WTC11 (cell line): Measurements from ENCODE around the gene STIM2.

Experiments used
- SMAD3 ChIP-seq: sonication (generic); formaldehyde crosslinking; IDR thresholded peaks from 2 replicates; pipeline ENCODE4 v1.8.0; 2022; ENCODE audit warnings: missing genetic modification reagents, mild to moderate bottlenecking, borderline replicate concordance
- SMAD4 ChIP-seq: sonication (generic); formaldehyde crosslinking; IDR thresholded peaks from 2 replicates; pipeline ENCODE4 v1.8.0; 2022; ENCODE audit warnings: mild to moderate bottlenecking, missing genetic modification reagents
- TF ChIP-seq, protein P1 (sequence below): fragments of 250-450 bp; sonication (Bioruptor Pico); IDR thresholded peaks from 2 replicates; pipeline ENCODE4 v1.9.0; 2021; ENCODE audit warnings: mild to moderate bottlenecking
- TF ChIP-seq, protein P2 (sequence below): fragments of 200-600 bp; IDR thresholded peaks from 2 replicates; pipeline ENCODE4 v1.8.0; 2022; ENCODE audit warnings: antibody characterized with exemption
- TF ChIP-seq, protein P3 (sequence below): sonication (generic); formaldehyde crosslinking; IDR thresholded peaks from 2 replicates; pipeline ENCODE4 v1.8.1; 2023; ENCODE audit warnings: mild to moderate bottlenecking, missing genetic modification reagents, borderline replicate concordance
- TF ChIP-seq, protein P4 (sequence below): fragments of 250-450 bp; sonication (Bioruptor Pico); IDR thresholded peaks from 2 replicates; pipeline ENCODE4 v2.1.2; 2022; ENCODE audit warnings: mild to moderate bottlenecking, moderate library complexity
- TF ChIP-seq, protein P5 (sequence below): sonication (generic); formaldehyde crosslinking; IDR thresholded peaks from 2 replicates; pipeline ENCODE4 v1.8.0; 2022; ENCODE audit warnings: mild to moderate bottlenecking, missing genetic modification reagents

DNA sequence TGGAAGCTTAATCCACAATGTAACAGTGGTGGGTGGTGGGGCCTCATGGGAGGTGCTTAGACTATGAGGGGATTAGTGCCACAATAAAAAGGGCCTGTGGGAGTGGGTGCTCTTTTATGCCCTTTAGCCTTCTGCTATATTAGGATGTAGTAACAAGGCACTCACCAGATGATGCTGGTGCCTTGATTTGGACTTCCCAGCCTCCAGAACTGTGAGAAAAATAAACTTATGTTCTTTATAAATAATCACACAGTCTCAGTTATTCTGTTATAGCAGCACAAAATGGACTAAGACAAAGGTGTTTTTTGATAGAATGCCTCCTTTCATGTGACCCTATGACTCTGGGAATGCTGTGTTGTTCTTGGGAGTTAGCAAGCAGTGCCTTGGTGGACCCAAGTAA is 89.8 kb downstream of the STIM2 start:
- TF ChIP-seq, protein P1, sequence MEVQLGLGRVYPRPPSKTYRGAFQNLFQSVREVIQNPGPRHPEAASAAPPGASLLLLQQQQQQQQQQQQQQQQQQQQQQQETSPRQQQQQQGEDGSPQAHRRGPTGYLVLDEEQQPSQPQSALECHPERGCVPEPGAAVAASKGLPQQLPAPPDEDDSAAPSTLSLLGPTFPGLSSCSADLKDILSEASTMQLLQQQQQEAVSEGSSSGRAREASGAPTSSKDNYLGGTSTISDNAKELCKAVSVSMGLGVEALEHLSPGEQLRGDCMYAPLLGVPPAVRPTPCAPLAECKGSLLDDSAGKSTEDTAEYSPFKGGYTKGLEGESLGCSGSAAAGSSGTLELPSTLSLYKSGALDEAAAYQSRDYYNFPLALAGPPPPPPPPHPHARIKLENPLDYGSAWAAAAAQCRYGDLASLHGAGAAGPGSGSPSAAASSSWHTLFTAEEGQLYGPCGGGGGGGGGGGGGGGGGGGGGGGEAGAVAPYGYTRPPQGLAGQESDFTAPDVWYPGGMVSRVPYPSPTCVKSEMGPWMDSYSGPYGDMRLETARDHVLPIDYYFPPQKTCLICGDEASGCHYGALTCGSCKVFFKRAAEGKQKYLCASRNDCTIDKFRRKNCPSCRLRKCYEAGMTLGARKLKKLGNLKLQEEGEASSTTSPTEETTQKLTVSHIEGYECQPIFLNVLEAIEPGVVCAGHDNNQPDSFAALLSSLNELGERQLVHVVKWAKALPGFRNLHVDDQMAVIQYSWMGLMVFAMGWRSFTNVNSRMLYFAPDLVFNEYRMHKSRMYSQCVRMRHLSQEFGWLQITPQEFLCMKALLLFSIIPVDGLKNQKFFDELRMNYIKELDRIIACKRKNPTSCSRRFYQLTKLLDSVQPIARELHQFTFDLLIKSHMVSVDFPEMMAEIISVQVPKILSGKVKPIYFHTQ (CRISPR knock-in tag): no peak
- TF ChIP-seq, protein P2, sequence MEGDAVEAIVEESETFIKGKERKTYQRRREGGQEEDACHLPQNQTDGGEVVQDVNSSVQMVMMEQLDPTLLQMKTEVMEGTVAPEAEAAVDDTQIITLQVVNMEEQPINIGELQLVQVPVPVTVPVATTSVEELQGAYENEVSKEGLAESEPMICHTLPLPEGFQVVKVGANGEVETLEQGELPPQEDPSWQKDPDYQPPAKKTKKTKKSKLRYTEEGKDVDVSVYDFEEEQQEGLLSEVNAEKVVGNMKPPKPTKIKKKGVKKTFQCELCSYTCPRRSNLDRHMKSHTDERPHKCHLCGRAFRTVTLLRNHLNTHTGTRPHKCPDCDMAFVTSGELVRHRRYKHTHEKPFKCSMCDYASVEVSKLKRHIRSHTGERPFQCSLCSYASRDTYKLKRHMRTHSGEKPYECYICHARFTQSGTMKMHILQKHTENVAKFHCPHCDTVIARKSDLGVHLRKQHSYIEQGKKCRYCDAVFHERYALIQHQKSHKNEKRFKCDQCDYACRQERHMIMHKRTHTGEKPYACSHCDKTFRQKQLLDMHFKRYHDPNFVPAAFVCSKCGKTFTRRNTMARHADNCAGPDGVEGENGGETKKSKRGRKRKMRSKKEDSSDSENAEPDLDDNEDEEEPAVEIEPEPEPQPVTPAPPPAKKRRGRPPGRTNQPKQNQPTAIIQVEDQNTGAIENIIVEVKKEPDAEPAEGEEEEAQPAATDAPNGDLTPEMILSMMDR: no peak
- no peak for TF ChIP-seq SMAD3 (CRISPR knock-in tag)
- TF ChIP-seq, protein P3, sequence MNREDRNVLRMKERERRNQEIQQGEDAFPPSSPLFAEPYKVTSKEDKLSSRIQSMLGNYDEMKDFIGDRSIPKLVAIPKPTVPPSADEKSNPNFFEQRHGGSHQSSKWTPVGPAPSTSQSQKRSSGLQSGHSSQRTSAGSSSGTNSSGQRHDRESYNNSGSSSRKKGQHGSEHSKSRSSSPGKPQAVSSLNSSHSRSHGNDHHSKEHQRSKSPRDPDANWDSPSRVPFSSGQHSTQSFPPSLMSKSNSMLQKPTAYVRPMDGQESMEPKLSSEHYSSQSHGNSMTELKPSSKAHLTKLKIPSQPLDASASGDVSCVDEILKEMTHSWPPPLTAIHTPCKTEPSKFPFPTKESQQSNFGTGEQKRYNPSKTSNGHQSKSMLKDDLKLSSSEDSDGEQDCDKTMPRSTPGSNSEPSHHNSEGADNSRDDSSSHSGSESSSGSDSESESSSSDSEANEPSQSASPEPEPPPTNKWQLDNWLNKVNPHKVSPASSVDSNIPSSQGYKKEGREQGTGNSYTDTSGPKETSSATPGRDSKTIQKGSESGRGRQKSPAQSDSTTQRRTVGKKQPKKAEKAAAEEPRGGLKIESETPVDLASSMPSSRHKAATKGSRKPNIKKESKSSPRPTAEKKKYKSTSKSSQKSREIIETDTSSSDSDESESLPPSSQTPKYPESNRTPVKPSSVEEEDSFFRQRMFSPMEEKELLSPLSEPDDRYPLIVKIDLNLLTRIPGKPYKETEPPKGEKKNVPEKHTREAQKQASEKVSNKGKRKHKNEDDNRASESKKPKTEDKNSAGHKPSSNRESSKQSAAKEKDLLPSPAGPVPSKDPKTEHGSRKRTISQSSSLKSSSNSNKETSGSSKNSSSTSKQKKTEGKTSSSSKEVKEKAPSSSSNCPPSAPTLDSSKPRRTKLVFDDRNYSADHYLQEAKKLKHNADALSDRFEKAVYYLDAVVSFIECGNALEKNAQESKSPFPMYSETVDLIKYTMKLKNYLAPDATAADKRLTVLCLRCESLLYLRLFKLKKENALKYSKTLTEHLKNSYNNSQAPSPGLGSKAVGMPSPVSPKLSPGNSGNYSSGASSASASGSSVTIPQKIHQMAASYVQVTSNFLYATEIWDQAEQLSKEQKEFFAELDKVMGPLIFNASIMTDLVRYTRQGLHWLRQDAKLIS: no peak
- TF ChIP-seq, protein P4, sequence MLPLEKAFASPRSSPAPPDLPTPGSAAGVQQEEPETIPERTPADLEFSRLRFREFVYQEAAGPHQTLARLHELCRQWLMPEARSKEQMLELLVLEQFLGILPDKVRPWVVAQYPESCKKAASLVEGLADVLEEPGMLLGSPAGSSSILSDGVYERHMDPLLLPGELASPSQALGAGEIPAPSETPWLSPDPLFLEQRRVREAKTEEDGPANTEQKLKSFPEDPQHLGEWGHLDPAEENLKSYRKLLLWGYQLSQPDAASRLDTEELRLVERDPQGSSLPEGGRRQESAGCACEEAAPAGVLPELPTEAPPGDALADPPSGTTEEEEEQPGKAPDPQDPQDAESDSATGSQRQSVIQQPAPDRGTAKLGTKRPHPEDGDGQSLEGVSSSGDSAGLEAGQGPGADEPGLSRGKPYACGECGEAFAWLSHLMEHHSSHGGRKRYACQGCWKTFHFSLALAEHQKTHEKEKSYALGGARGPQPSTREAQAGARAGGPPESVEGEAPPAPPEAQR (CRISPR knock-in tag): no peak
- TF ChIP-seq, protein P5, sequence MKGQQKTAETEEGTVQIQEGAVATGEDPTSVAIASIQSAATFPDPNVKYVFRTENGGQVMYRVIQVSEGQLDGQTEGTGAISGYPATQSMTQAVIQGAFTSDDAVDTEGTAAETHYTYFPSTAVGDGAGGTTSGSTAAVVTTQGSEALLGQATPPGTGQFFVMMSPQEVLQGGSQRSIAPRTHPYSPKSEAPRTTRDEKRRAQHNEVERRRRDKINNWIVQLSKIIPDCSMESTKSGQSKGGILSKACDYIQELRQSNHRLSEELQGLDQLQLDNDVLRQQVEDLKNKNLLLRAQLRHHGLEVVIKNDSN (CRISPR knock-in tag): no peak
- no peak for TF ChIP-seq SMAD4 (CRISPR knock-in tag)
